HCT116 (cell line): Measurements from ENCODE around the gene APBA3. TPM values are rescaled to one million over a fixed set of nuclear protein-coding genes. Genes with fewer than 3 reads are reported as not detected.

Experiments
- ATAC-seq: fragments of 200-7000 bp; cut with Tn5 transposase; 2 replicates; pipeline ENCODE4 v1.9.1; 2020; ENCODE audit warnings: mild to moderate bottlenecking, moderate library complexity
- BruUV-seq: library from RNA; stranded (reverse); fragments of 400-500 nt; replicated peaks from 2 replicates; lab custom pipeline; 2021; lab: Mats Ljungman, UMichigan
- CTCF ChIA-PET: fragments of 300-600 bp; sonication (Branson Sonifier 250); formaldehyde crosslinking; loops from one replicate; lab custom pipeline; 2021; ENCODE audit warnings: antibody characterized with exemption; lab: Charles Lee
- POLR2A ChIA-PET: fragments of 300-600, 350-600 bp; sonication (Branson Sonifier 250); formaldehyde crosslinking; loops from one replicate; lab custom pipeline; 2021; ENCODE audit warnings: antibody characterized with exemption; lab: Charles Lee
- RAD21 ChIA-PET, 2 experiments: fragments of 300-600 bp; sonication (Branson Sonifier 250); formaldehyde crosslinking; loops; one replicate each; lab custom pipeline; 2023; ENCODE audit warnings: low total read pairs in 2 of 2; ENCODE audit not compliant: uncharacterized antibody in 2 of 2, unreplicated experiment in 2 of 2, low non-redundant PET in 1 of 2; lab: Charles Lee
- DNase-seq: peaks from one replicate; pipeline ENCODE4 v3.0.0-alpha.2; 2010; ENCODE audit warnings: low read depth, low spot score
- H2AFZ ChIP-seq: fragments of 200-600 bp; shearing (Covaris generic), sonication (generic); 2 replicates; pipeline ENCODE4 v1.6.1; 2017; ENCODE audit warnings: low read depth, mixed run types, mixed read lengths, antibody characterized with exemption, low read length; ENCODE audit not compliant: poor library complexity, severe bottlenecking
- H3K27ac ChIP-seq: 2 replicates; pipeline ENCODE4 v1.5.1; 2012; ENCODE audit warnings: low read depth, low read length
- H3K27me3 ChIP-seq: fragments of 200-600 bp; sonication (generic); 2 replicates; pipeline ENCODE4 v1.6.1; 2016; ENCODE audit warnings: mixed run types, low read length, mixed read lengths; ENCODE audit not compliant: insufficient read depth
- H3K36me3 ChIP-seq, 2 experiments: fragments of 200-500 bp in 1 of 2; fragments of 200-600 bp in 1 of 2; sonication (Bioruptor generic) in 1 of 2; sonication (generic) in 1 of 2; 2 replicates each; pipeline versions ENCODE4 v1.5.1 to v1.6.1; 2014 to 2016; ENCODE audit warnings: low read length in 2 of 2, inconsistent platforms in 1 of 2, mixed read lengths in 1 of 2, mixed run types in 1 of 2; ENCODE audit not compliant: insufficient read depth in 2 of 2, control insufficient read depth in 1 of 2
- H3K4me1 ChIP-seq, 2 experiments: fragments of 200-600 bp in 1 of 2; sonication (generic) in 1 of 2; 2 replicates each; pipeline versions ENCODE4 v1.5.1 to v1.6.1; 2012 to 2017; ENCODE audit warnings: low read length in 2 of 2, inconsistent platforms in 1 of 2, mild to moderate bottlenecking in 1 of 2, mixed read lengths in 1 of 2, mixed run types in 1 of 2, moderate library complexity in 1 of 2; ENCODE audit not compliant: insufficient read depth in 2 of 2, control insufficient read depth in 1 of 2
- H3K4me2 ChIP-seq: fragments of 200-600 bp; sonication (generic); 2 replicates; pipeline ENCODE4 v1.6.1; 2017; ENCODE audit warnings: mixed run types, low read length, mixed read lengths
- H3K4me3 ChIP-seq, 2 experiments: fragments of 200-600 bp in 1 of 2; sonication (generic) in 1 of 2; replicated peaks in 1 of 2; 2 replicates each; pipeline ENCODE4 v1.5.1; 2011 to 2016; ENCODE audit warnings: low read length in 2 of 2, control low read depth in 1 of 2, low read depth in 1 of 2, mild to moderate bottlenecking in 1 of 2, mixed read lengths in 1 of 2, mixed run types in 1 of 2
- H3K79me2 ChIP-seq: fragments of 200-600 bp; sonication (generic); 2 replicates; pipeline ENCODE4 v1.6.1; 2017; ENCODE audit warnings: mild to moderate bottlenecking, mixed run types, low read length, moderate library complexity, mixed read lengths; ENCODE audit not compliant: insufficient read depth
- H3K9ac ChIP-seq: fragments of 200-600 bp; sonication (generic); 2 replicates; pipeline ENCODE4 v1.6.1; 2016; ENCODE audit warnings: low read length, mixed read lengths
- H3K9me2 ChIP-seq: fragments of 200-600 bp; sonication (generic), shearing (Covaris generic); 2 replicates; pipeline ENCODE4 v1.6.1; 2017; ENCODE audit warnings: mixed run types, mild to moderate bottlenecking, moderate library complexity; ENCODE audit not compliant: insufficient read depth
- H3K9me3 ChIP-seq, 2 experiments: fragments of 200-500 bp in 1 of 2; fragments of 200-600 bp in 1 of 2; sonication (Bioruptor generic) in 1 of 2; sonication (generic) in 1 of 2; 2 replicates each; pipeline ENCODE4 v1.6.1; 2014 to 2017; ENCODE audit warnings: low read length in 2 of 2, mixed read lengths in 2 of 2, inconsistent platforms in 1 of 2, low read depth in 1 of 2, mild to moderate bottlenecking in 1 of 2, mixed run types in 1 of 2, moderate library complexity in 1 of 2; ENCODE audit not compliant: control insufficient read depth in 1 of 2, insufficient read depth in 1 of 2
- H4K20me1 ChIP-seq: fragments of 200-600 bp; sonication (generic), shearing (Covaris generic); 2 replicates; pipeline ENCODE4 v1.6.1; 2017; ENCODE audit warnings: mixed run types, mild to moderate bottlenecking, moderate library complexity; ENCODE audit not compliant: insufficient read depth
- CBX3 ChIP-seq: IDR thresholded peaks from 2 replicates; pipeline ENCODE4 v1.6.1; 2012; ENCODE audit warnings: low read depth
- ELF1 ChIP-seq: IDR thresholded peaks from 2 replicates; pipeline ENCODE4 v1.6.1; 2012; ENCODE audit warnings: low read depth, borderline replicate concordance
- EZH2 ChIP-seq: fragments of 200-600 bp; sonication (generic); IDR thresholded peaks from 2 replicates; pipeline ENCODE4 v1.6.1; 2017; ENCODE audit warnings: antibody characterized with exemption, mixed run types
- EZH2phosphoT487 ChIP-seq: fragments of 200-600 bp; IDR thresholded peaks from 2 replicates; pipeline ENCODE4 v1.6.1; 2018; ENCODE audit warnings: antibody characterized with exemption, borderline replicate concordance
- JUND ChIP-seq: IDR thresholded peaks from 2 replicates; pipeline ENCODE4 v1.6.1; 2012
- POLR2AphosphoS5 ChIP-seq: IDR thresholded peaks from 2 replicates; pipeline ENCODE4 v1.6.1; 2011; ENCODE audit warnings: mild to moderate bottlenecking, low read depth, low read length, moderate library complexity
- RAD21 ChIP-seq: IDR thresholded peaks from 2 replicates; pipeline ENCODE4 v1.6.1; 2012; ENCODE audit warnings: low read depth, mild to moderate bottlenecking
- SP1 ChIP-seq: IDR thresholded peaks from 2 replicates; pipeline ENCODE4 v1.6.1; 2012; ENCODE audit warnings: low read depth
- SRF ChIP-seq: IDR thresholded peaks from 2 replicates; pipeline ENCODE4 v1.6.1; 2012; ENCODE audit warnings: low read depth
- TCF7L2 ChIP-seq: IDR thresholded peaks from 2 replicates; pipeline ENCODE4 v1.7.0; 2011; ENCODE audit warnings: borderline replicate concordance, inconsistent platforms; ENCODE audit not compliant: insufficient read depth, insufficient read length; ENCODE audit errors: extremely low read depth
- YY1 ChIP-seq: IDR thresholded peaks from 2 replicates; pipeline ENCODE4 v1.6.1; 2011; ENCODE audit warnings: low read length, low read depth, moderate library complexity, mild to moderate bottlenecking; ENCODE audit not compliant: insufficient replicate concordance; ENCODE audit errors: extremely low read depth
- ZFX ChIP-seq: fragments of 450-650 bp; IDR thresholded peaks from 2 replicates; pipeline ENCODE4 v1.6.1; 2017
- ZNF274 ChIP-seq: fragments of 200-500 bp; sonication (Bioruptor generic); IDR thresholded peaks from 2 replicates; pipeline ENCODE4 v1.6.1; 2014; ENCODE audit warnings: mild to moderate bottlenecking, low read depth, low read length, inconsistent platforms
- intact Hi-C: fragments of 100-400 bp; cut with micrococcal nuclease; formaldehyde crosslinking; loops from 2 replicates; pipeline ENCODE4 v1.10.0; 2022
- total RNA-seq: library from RNA; stranded (reverse); gene quantifications from one replicate; pipeline ENCODE4 v1.2.1, GENCODE V29; 2021; ENCODE audit not compliant: unreplicated experiment
- TF ChIP-seq, protein P1 (sequence below): IDR thresholded peaks from 2 replicates; pipeline ENCODE4 v1.6.1; 2012
- TF ChIP-seq, protein P2 (sequence below), 3 experiments: fragments of 200-600 bp in 1 of 3; sonication (generic) in 1 of 3; IDR thresholded peaks in 2 of 3; conservative IDR thresholded peaks in 1 of 3; 2 replicates each; pipeline ENCODE4 v1.5.1; 2012 to 2017; ENCODE audit warnings: low read depth in 2 of 3, low read length in 2 of 3, antibody characterized with exemption in 1 of 3, borderline replicate concordance in 1 of 3, control low read depth in 1 of 3, mild to moderate bottlenecking in 1 of 3, mixed read lengths in 1 of 3, mixed run types in 1 of 3, moderate library complexity in 1 of 3; ENCODE audit not compliant: insufficient read depth in 1 of 3
- TF ChIP-seq, protein P3 (sequence below): IDR thresholded peaks from 2 replicates; pipeline ENCODE4 v1.6.1; 2012

Gene APBA3
- total RNA-seq, 1 experiment from 2014 or later, result 29.5 TPM

DNA sequence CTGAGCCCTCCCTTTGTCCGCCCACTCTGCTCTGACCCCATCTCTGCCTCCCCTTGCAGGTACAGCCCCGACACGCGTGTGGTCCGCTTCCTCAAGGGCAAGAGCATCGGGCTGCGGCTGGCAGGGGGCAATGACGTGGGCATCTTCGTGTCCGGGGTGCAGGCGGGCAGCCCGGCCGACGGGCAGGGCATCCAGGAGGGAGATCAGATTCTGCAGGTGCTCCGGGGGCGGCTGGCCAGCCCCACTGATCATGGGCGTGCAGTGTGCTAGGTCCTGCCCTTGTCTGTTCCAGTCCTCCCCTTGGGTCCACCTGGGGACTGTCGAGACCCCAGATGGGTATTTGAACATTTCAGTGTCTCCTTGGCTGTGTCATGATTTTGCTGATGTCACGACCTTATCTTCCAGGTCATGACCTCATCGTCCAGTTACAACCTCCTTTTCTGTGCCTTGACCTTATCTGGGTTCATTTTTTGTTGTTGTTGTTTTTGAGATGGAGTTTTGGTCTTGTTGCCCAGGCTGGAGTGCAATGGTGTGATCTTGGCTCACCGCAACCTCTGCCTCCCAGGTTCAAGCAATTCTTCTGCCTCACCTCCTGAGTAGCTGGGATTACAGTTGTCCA, 25.3 kb downstream of the APBA3 start:
- CTCF ChIA-PET, result no interaction called here

More for the DNA sequence above, 25.3 kb downstream of the APBA3 start:
- Histone ChIP-seq H3K9me3 (no peaks in the 10 kb centered on the region), H3K4me2 (no peak overlapping the region), H3K9me2 (no peaks in the 10 kb centered on the region), H3K79me2 (no peaks in the 10 kb centered on the region), H3K36me3 (peaks cover 0 to 3% of the 10 kb centered on the region in 2 experiments; a peak in 2 of 4 replicates), H3K4me3 (no peak overlapping the region), H4K20me1 (no peaks in the 10 kb centered on the region), H3K27ac (no peak overlapping the region), H3K27me3 (no peaks in the 10 kb centered on the region), H2AFZ (no peak overlapping the region), H3K9ac (no peak overlapping the region), H3K4me1 (peaks cover 0 to 1% of the 10 kb centered on the region in 2 experiments; a peak in 2 of 4 replicates)
- ChIA-PET POLR2A (no interaction called here), RAD21 (no interaction called here)
- DNase-seq, result no peak
- intact Hi-C loops, result no loop called here
- TF ChIP-seq POLR2AphosphoS5 (no peak), SRF (no peak), RAD21 (no peak), YY1 (no peak), ZFX (no peak), EZH2 (no peak), CBX3 (no peak), JUND (no peak), ELF1 (no peak), ZNF274 (no peak), SP1 (no peak), EZH2phosphoT487 (no peak), TCF7L2 (no peak)
- TF ChIP-seq, protein P1, sequence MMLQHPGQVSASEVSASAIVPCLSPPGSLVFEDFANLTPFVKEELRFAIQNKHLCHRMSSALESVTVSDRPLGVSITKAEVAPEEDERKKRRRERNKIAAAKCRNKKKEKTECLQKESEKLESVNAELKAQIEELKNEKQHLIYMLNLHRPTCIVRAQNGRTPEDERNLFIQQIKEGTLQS, result no peak
- TF ChIP-seq, protein P2, sequence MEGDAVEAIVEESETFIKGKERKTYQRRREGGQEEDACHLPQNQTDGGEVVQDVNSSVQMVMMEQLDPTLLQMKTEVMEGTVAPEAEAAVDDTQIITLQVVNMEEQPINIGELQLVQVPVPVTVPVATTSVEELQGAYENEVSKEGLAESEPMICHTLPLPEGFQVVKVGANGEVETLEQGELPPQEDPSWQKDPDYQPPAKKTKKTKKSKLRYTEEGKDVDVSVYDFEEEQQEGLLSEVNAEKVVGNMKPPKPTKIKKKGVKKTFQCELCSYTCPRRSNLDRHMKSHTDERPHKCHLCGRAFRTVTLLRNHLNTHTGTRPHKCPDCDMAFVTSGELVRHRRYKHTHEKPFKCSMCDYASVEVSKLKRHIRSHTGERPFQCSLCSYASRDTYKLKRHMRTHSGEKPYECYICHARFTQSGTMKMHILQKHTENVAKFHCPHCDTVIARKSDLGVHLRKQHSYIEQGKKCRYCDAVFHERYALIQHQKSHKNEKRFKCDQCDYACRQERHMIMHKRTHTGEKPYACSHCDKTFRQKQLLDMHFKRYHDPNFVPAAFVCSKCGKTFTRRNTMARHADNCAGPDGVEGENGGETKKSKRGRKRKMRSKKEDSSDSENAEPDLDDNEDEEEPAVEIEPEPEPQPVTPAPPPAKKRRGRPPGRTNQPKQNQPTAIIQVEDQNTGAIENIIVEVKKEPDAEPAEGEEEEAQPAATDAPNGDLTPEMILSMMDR (IDR thresholded peaks at IDR 0.05 in 2 of 3, conservative IDR thresholded peaks at IDR 0.05 in 1 of 3; ENCODE audit: borderline replicate concordance in 1 of 3, insufficient read depth in 1 of 3, low read depth in 2 of 3, low read length in 2 of 3), result no peak
- TF ChIP-seq, protein P3, sequence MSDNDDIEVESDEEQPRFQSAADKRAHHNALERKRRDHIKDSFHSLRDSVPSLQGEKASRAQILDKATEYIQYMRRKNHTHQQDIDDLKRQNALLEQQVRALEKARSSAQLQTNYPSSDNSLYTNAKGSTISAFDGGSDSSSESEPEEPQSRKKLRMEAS, result no peak
- no TSS peak for BruUV-seq
- no peak for ATAC-seq
